PFSK-1 (cell line): ENCODE data around the gene NET1.

Source experiments
- FOXP2 ChIP-seq: optimal IDR thresholded peaks from 2 replicates; pipeline ENCODE3; 2011; ENCODE audit warnings: borderline replicate concordance, control low read depth, inconsistent platforms; ENCODE audit not compliant: insufficient read depth; ENCODE audit errors: extremely low read length, extremely low read depth
- POLR2AphosphoS5 ChIP-seq: IDR thresholded peaks from 2 replicates; pipeline ENCODE4 v1.6.1; 2012; ENCODE audit warnings: low read depth, mild to moderate bottlenecking, control low read depth, low read length, moderate library complexity
- SIN3A ChIP-seq: IDR thresholded peaks from 2 replicates; pipeline ENCODE4 v1.6.1; 2012; ENCODE audit warnings: mild to moderate bottlenecking, low read length, moderate library complexity, borderline replicate concordance; ENCODE audit not compliant: insufficient read depth
- TAF1 ChIP-seq: IDR thresholded peaks from 2 replicates; pipeline ENCODE4 v1.6.1; 2012; ENCODE audit warnings: low read length, control low read depth, borderline replicate concordance; ENCODE audit not compliant: insufficient read depth
- TF ChIP-seq, protein P1 (sequence below), 2 experiments: IDR thresholded peaks; 2 replicates each; pipeline versions ENCODE4 v1.6.1 to v1.8.0; 2011 to 2012; ENCODE audit warnings: low read depth in 2 of 2, low read length in 2 of 2, control low read depth in 1 of 2, inconsistent platforms in 1 of 2, mild to moderate bottlenecking in 1 of 2, moderate library complexity in 1 of 2; ENCODE audit not compliant: insufficient read depth in 1 of 2

The NET1 gene

DNA sequence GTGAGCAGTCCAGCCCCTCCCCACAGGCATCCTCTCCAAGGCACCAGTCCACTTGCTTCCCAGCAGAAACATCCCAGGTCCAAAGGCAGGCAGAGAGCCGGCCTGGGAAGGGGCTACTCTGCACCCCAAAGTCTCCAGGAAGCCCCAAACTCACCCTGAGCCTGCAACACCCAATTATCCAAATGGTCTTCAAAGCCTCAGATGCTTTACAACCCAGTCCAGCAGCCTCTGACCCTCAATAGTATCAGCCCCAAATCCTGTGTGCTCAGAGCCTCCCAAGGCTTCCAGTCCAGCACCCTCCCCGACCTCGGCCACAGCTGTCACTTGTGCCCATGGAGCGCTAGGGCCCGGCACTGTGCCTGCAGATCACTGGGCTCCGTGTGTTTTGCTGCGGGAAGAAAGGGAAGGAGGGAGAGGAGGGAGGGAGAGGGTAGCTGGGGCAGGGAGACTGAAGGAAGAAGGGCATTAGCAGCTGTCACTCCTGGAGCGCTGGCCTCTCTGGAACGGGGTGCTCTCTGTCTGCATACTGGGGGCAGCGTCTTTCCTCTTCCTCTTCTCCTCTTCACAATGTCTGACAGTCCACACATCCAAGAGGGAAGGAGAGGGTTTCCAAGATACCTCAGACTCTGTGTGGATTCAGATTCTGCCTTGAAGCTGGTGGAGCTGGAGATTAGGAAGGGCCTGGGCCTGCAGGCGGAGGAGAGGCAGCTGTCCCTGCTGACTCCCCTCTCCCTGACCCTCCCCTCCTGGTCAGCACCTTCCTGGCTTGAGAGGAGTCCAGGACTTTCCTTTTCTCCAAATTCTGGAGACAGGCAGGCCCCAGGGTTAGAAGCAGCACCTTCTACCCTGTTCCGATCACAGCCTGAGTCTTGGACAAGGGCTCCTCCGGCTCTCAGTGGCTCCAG lies 73.8 kb downstream of the NET1 start:
- no peak for TF ChIP-seq POLR2AphosphoS5
- TF ChIP-seq, protein P1, sequence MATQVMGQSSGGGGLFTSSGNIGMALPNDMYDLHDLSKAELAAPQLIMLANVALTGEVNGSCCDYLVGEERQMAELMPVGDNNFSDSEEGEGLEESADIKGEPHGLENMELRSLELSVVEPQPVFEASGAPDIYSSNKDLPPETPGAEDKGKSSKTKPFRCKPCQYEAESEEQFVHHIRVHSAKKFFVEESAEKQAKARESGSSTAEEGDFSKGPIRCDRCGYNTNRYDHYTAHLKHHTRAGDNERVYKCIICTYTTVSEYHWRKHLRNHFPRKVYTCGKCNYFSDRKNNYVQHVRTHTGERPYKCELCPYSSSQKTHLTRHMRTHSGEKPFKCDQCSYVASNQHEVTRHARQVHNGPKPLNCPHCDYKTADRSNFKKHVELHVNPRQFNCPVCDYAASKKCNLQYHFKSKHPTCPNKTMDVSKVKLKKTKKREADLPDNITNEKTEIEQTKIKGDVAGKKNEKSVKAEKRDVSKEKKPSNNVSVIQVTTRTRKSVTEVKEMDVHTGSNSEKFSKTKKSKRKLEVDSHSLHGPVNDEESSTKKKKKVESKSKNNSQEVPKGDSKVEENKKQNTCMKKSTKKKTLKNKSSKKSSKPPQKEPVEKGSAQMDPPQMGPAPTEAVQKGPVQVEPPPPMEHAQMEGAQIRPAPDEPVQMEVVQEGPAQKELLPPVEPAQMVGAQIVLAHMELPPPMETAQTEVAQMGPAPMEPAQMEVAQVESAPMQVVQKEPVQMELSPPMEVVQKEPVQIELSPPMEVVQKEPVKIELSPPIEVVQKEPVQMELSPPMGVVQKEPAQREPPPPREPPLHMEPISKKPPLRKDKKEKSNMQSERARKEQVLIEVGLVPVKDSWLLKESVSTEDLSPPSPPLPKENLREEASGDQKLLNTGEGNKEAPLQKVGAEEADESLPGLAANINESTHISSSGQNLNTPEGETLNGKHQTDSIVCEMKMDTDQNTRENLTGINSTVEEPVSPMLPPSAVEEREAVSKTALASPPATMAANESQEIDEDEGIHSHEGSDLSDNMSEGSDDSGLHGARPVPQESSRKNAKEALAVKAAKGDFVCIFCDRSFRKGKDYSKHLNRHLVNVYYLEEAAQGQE (IDR thresholded peaks at IDR 0.05; ENCODE audit: insufficient read depth in 1 of 2, low read depth in 2 of 2, low read length in 2 of 2): no peak
- no peak for TF ChIP-seq SIN3A
- TF ChIP-seq FOXP2: no peak
- TF ChIP-seq TAF1: no peak

DNA sequence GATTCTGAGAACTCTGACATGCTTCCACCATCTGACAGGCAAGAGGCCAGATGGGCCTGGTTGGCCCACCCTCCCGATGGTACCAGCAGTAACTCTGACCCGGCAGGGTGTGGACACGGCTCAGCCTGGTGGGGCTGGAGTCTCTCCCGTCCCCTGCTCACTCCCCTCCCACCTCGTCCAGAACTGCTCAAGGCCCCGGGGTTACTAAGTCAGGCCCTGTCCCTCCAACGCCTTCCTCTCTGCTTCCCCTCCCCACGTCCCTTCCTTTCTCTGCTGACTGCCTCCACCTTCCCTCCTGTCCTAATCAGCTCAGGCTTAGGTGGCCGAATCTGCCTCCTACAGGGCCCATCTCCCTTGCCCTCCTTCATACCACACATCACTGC lies 74.5 kb downstream of the NET1 start:
- TF ChIP-seq TAF1 (no peak), FOXP2 (no peak), SIN3A (no peak)
- TF ChIP-seq, protein P1 (IDR thresholded peaks at IDR 0.05; ENCODE audit: insufficient read depth in 1 of 2, low read depth in 2 of 2, low read length in 2 of 2): no peak

DNA sequence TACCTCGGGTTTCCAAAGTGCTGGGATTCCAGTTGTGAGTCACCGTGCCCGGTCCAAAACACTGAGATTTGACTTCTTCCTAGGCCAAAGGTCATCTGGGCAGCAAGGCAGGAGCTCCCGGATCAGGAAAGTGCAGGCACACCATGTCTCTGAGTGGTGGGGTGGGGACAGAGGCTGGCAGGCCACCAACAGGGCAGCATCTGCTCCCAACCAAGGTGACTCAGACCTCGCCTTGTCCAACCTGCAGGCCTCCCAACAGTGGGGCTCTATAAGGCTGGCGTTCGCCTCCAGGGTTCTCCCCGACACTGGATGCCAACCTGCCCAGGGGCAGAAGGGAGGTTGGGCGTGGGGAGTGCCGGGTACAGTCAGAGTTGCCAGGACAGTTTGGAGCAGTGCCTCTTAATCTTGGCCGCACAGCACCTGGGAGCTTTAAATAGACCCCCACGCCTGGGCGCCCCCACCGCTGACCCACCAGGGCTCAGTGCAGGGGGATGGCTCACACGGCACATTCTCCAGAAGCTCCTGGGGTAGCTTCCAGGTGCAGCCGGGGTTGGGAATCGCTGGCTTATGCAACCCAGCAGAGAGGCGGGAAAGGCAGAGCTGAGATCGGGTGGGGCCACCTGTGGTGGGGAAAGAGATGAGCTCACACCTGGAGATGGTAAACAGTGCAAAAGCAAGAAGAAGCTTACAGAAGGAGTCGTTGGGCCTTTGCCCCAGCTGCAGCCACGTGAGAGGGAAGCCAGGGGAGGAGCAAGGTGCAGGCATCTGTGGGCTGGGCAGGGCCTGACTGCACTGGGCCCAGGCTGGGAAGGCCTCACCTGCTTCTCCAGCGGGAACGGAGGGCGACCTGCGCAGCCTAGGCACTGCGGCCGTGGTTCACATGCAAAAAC lies 76.2 kb downstream of the NET1 start:
- TF ChIP-seq FOXP2 (no peak), SIN3A (no peak), TAF1 (no peak), POLR2AphosphoS5 (no peak)
- TF ChIP-seq, protein P1 (IDR thresholded peaks at IDR 0.05; ENCODE audit: insufficient read depth in 1 of 2, low read depth in 2 of 2, low read length in 2 of 2): no peak

DNA sequence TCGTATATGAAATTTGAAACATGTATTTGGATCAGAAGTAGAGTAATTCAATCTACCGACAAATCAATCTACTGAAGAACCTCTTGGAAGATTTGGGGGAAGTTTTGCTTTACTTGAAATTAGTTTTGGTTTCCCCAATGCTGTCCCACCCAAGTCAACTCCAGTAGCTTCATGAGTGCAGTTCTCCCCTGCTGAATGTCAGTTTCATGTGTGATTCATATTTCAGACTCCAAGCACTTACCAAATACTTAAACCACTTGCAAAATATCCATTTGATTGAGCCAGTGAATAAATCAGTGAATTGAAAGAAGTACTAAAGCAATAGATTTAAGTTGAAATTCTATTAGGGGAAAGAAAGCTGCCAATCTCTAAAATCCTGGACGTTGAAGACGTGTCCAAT lies 77.7 kb downstream of the NET1 start:
- TF ChIP-seq SIN3A (no peak), FOXP2 (no peak), TAF1 (no peak), POLR2AphosphoS5 (no peak)
- TF ChIP-seq, protein P1 (IDR thresholded peaks at IDR 0.05; ENCODE audit: insufficient read depth in 1 of 2, low read depth in 2 of 2, low read length in 2 of 2): no peak
